Neural cell (in vitro differentiated cells): ENCODE results near the gene CGNL1. TPM values are rescaled to one million over a fixed set of nuclear protein-coding genes. Genes with fewer than 3 reads are reported as not detected.

ENCODE experiments used
- H2AFZ ChIP-seq: fragments of 200-600, 300-800 bp; sonication (generic), shearing (Covaris generic); 2 replicates; pipeline ENCODE4 v1.6.0; 2014; ENCODE audit warnings: low read depth, mild to moderate bottlenecking, antibody characterized with exemption, low read length, moderate library complexity
- H3F3A ChIP-seq: fragments of 200-600 bp; shearing (Covaris generic); 2 replicates; pipeline ENCODE4 v1.6.1; 2016; ENCODE audit warnings: mild to moderate bottlenecking, moderate library complexity, mixed read lengths, antibody characterized with exemption, low read length; ENCODE audit not compliant: insufficient read depth, poor library complexity, severe bottlenecking
- H3K27ac ChIP-seq: fragments of 200-600, 300-800 bp; sonication (generic), shearing (Covaris generic); 2 replicates; pipeline ENCODE4 v1.5.1; 2014; ENCODE audit warnings: mild to moderate bottlenecking, low read length, moderate library complexity
- H3K27me3 ChIP-seq: fragments of 300-800, 200-600 bp; sonication (generic), shearing (Covaris generic); 2 replicates; pipeline ENCODE4 v1.6.0; 2014; ENCODE audit warnings: mild to moderate bottlenecking, low read depth, low read length, moderate library complexity; ENCODE audit not compliant: insufficient read depth
- H3K36me3 ChIP-seq: fragments of 300-800, 200-600 bp; sonication (generic), shearing (Covaris generic); 2 replicates; pipeline ENCODE4 v1.5.1; 2014; ENCODE audit warnings: mild to moderate bottlenecking, antibody characterized with exemption, low read length, moderate library complexity; ENCODE audit not compliant: insufficient read depth
- H3K4me2 ChIP-seq: fragments of 300-800, 200-600 bp; sonication (generic), shearing (Covaris generic); 2 replicates; pipeline ENCODE4 v1.6.0; 2014; ENCODE audit warnings: mild to moderate bottlenecking, low read length
- H3K4me3 ChIP-seq: fragments of 300-800, 200-600 bp; sonication (generic), shearing (Covaris generic); 2 replicates; pipeline ENCODE4 v1.5.1; 2014; ENCODE audit warnings: mild to moderate bottlenecking, low read length, moderate library complexity
- H3K79me2 ChIP-seq: fragments of 200-600 bp; shearing (Covaris generic); replicated peaks from 2 replicates; pipeline ENCODE4 v1.6.0; 2014; ENCODE audit warnings: mild to moderate bottlenecking, low read length, moderate library complexity; ENCODE audit not compliant: insufficient read depth
- H3K9ac ChIP-seq: fragments of 300-800, 200-600 bp; sonication (generic), shearing (Covaris generic); 2 replicates; pipeline ENCODE4 v1.6.1; 2016; ENCODE audit warnings: mild to moderate bottlenecking, low read length, mixed read lengths
- H3K9me2 ChIP-seq: fragments of 200-600 bp; shearing (Covaris generic); 2 replicates; pipeline ENCODE4 v1.6.1; 2016; ENCODE audit warnings: mild to moderate bottlenecking, low read length, mixed read lengths; ENCODE audit not compliant: insufficient read depth
- H3K9me3 ChIP-seq: fragments of 200-600, 300-800 bp; sonication (generic), shearing (Covaris generic); 2 replicates; pipeline ENCODE4 v1.6.1; 2016; ENCODE audit warnings: mild to moderate bottlenecking, mixed run types, low read length, moderate library complexity, mixed read lengths
- H4K20me1 ChIP-seq: fragments of 200-600 bp; shearing (Covaris generic); 2 replicates; pipeline ENCODE4 v1.6.1; 2016; ENCODE audit warnings: mild to moderate bottlenecking, mixed run types; ENCODE audit not compliant: insufficient read depth
- CTCF ChIP-seq: fragments of 450-650 bp; IDR thresholded peaks from 2 replicates; pipeline ENCODE4 v1.5.1; 2014; ENCODE audit warnings: antibody characterized with exemption, mild to moderate bottlenecking, moderate library complexity; ENCODE audit not compliant: poor library complexity, severe bottlenecking
- EP300 ChIP-seq: fragments of 450-650 bp; conservative IDR thresholded peaks from 2 replicates; pipeline ENCODE4 v1.6.1; 2014; ENCODE audit warnings: antibody characterized with exemption, mild to moderate bottlenecking, moderate library complexity; ENCODE audit not compliant: poor library complexity, severe bottlenecking
- EZH2 ChIP-seq: fragments of 200-600, 300-800 bp; shearing (Covaris generic), sonication (generic); IDR thresholded peaks from 2 replicates; pipeline ENCODE4 v1.6.1; 2014; ENCODE audit warnings: antibody characterized with exemption, low read length, borderline replicate concordance, mild to moderate bottlenecking; ENCODE audit not compliant: insufficient read depth, poor library complexity, severe bottlenecking
- MXI1 ChIP-seq: fragments of 450-650 bp; conservative IDR thresholded peaks from 2 replicates; pipeline ENCODE4 v1.6.1; 2014; ENCODE audit warnings: antibody characterized with exemption, mild to moderate bottlenecking; ENCODE audit not compliant: poor library complexity, severe bottlenecking
- POLR2AphosphoS5 ChIP-seq: IDR thresholded peaks from 2 replicates; pipeline ENCODE4 v1.6.1; 2012
- RAD21 ChIP-seq: fragments of 450-650 bp; conservative IDR thresholded peaks from 2 replicates; pipeline ENCODE4 v1.6.1; 2014; ENCODE audit warnings: antibody characterized with exemption, mild to moderate bottlenecking, moderate library complexity
- REST ChIP-seq: IDR thresholded peaks from 2 replicates; pipeline ENCODE4 v1.6.1; 2012; ENCODE audit warnings: borderline replicate concordance
- SMC3 ChIP-seq: fragments of 450-650 bp; conservative IDR thresholded peaks from 2 replicates; pipeline ENCODE4 v1.6.1; 2014; ENCODE audit warnings: antibody characterized with exemption, mild to moderate bottlenecking, moderate library complexity; ENCODE audit not compliant: poor library complexity
- TAF1 ChIP-seq: IDR thresholded peaks from 2 replicates; pipeline ENCODE4 v1.6.1; 2012; ENCODE audit warnings: low read depth
- polyA plus RNA-seq: library from polyadenylated mRNA; depleted of rRNA; stranded (reverse); fragments of >200 nt; gene quantifications from 2 replicates; pipeline ENCODE4 v1.2.3, GENCODE V29; 2014

CGNL1 gene
- polyA plus RNA-seq, 1 donor from 2014 or later, result 0.26 TPM

GRCh38 chr15:57391537-57391936 is 15.2 kb downstream of the CGNL1 start:
- H3K9ac ChIP-seq, result no peak overlapping the region
- peaks cover 3% of the 10 kb centered on the region for H3K27me3 ChIP-seq
- H3K27ac ChIP-seq, result no peak overlapping the region
- TF ChIP-seq POLR2AphosphoS5 (no peak), EZH2 (no peak), RAD21 (no peak), TAF1 (no peak), EP300 (no peak), SMC3 (no peak), REST (no peak), MXI1 (no peak), CTCF (no peak)
- H3K9me2 ChIP-seq, result no peaks in the 10 kb centered on the region
- no peaks in the 10 kb centered on the region for H4K20me1 ChIP-seq
- no peak overlapping the region for H2AFZ ChIP-seq
- H3F3A ChIP-seq, result no peaks in the 10 kb centered on the region
- H3K9me3 ChIP-seq, result no peaks in the 10 kb centered on the region
- H3K4me2 ChIP-seq, result no peak overlapping the region
- no peaks in the 10 kb centered on the region for H3K79me2 ChIP-seq
- H3K36me3 ChIP-seq, result no peaks in the 10 kb centered on the region
- H3K4me3 ChIP-seq, result no peak overlapping the region

GRCh38 chr15:57393061-57393460 is 16.8 kb downstream of the CGNL1 start:
- Histone ChIP-seq H4K20me1 (no peaks in the 10 kb centered on the region), H3K9me3 (no peaks in the 10 kb centered on the region), H3K79me2 (no peaks in the 10 kb centered on the region), H3K4me3 (no peak overlapping the region), H3K27me3 (peaks cover 3% of the 10 kb centered on the region), H3K4me2 (no peak overlapping the region), H3K9ac (no peak overlapping the region), H2AFZ (no peak overlapping the region), H3K36me3 (no peaks in the 10 kb centered on the region), H3K9me2 (no peaks in the 10 kb centered on the region), H3K27ac (no peak overlapping the region), H3F3A (no peaks in the 10 kb centered on the region)
- TF ChIP-seq EZH2 (no peak), CTCF (no peak), TAF1 (no peak), EP300 (no peak), MXI1 (no peak), REST (no peak), SMC3 (no peak), POLR2AphosphoS5 (no peak), RAD21 (no peak)
